ENCODE measurements around the gene LRSAM1.

The LRSAM1 gene

DNA sequence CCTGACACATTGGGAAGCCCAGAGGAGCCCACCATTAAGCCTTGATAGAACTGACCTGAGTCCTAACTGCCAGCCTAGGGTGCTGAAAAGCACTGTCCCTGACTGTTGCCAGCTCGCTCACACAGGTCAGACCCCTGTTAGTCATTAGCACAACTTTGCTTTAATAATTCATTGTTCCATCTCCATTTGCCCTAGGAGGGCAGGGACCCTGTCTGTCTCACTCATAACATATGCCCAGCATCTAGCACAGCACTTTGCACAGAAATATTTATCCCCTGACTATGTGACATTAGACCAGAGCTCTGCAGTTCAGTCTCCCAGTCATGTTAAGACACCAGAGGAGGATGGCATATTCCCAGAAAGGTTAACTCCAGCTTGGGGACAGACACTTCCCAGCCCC lies 99.0 kb downstream of the LRSAM1 start:
- DNase-seq (ENCODE audit: low read depth in 1 of 2, low spot score in 1 of 2), result no peak

DNA sequence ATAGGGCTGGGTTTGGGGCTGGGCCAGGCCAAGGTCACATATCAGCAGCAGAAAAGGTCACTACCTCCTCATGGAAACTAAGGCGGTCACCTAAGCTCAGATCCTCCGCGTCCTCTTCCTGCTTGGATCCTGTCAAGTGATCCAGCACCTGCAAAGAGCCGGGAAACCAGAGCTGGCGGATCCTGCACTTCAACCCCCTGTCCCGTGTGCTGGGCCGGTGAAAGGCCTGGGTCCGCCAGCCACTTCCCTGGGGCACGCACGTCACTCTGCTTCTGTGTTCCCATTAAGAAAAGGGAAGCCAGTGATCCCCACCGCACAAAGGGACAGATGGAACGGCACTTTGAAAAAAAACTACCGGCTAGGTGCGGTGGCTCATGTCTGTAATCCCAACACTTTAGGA lies 99.4 kb downstream of the LRSAM1 start:
- DNase-seq (ENCODE audit: low read depth in 1 of 2, low spot score in 1 of 2), result no peak

Data from activated T-helper 1 cell treated with anti-CD3 and anti-CD28 coated beads, Interleukin-2, amount 50 U/mL, for 16 hours (primary cell).